ENCODE data around the gene CGA. TPM values are rescaled to one million over a fixed set of nuclear protein-coding genes. Genes with fewer than 3 reads are reported as not detected.
A peak's percentile ranks its signal among the peaks of the same experiment; 100 is the strongest.

Gene CGA
- polyA plus RNA-seq, 3 donors = 2.2 TPM; not detected in 2

GRCh38 chr6:87092435-87092834 lies 2.5 kb downstream of the CGA start:
- DNase-seq = no peak

GRCh38 chr6:87089135-87089534 lies 5.8 kb downstream of the CGA start:
- DNase-seq = no peak

GRCh38 chr6:87088076-87088475 lies 6.8 kb downstream of the CGA start:
- no peak for DNase-seq

- DNase-seq = no peak
These were observed 12.7 kb downstream of the CGA start for GRCh38 chr6:87082160-87082721.

GRCh38 chr6:87078983-87079616 lies 15.8 kb downstream of the CGA start:
- DNase-seq = peak; percentile 74

GRCh38 chr6:87075168-87075567 lies 19.7 kb downstream of the CGA start:
- DNase-seq = no peak

- DNase-seq = peak; percentile 8
These were observed 20.7 kb downstream of the CGA start for GRCh38 chr6:87074101-87074621.

GRCh38 chr6:87071683-87072082 lies 23.2 kb downstream of the CGA start:
- DNase-seq = no peak

- DNase-seq = no peak
These were observed 24.2 kb downstream of the CGA start for GRCh38 chr6:87070741-87071140.

- DNase-seq = no peak
These were observed 26.1 kb downstream of the CGA start for GRCh38 chr6:87068795-87069194.

- peak; percentile 57 for DNase-seq
These were observed 28.2 kb downstream of the CGA start for GRCh38 chr6:87066449-87067333.

- DNase-seq = no peak
These were observed 29.8 kb downstream of the CGA start for GRCh38 chr6:87065117-87065516.

GRCh38 chr6:87059943-87060342 lies 35.0 kb downstream of the CGA start:
- no peak for DNase-seq

- DNase-seq = no peak
These were observed 40.6 kb downstream of the CGA start for GRCh38 chr6:87054143-87054833.

- DNase-seq = no peak
These were observed 41.6 kb downstream of the CGA start for GRCh38 chr6:87053312-87053711.

GRCh38 chr6:87049779-87050178 lies 45.1 kb downstream of the CGA start:
- no peak for DNase-seq

GRCh38 chr6:87045521-87046075 lies 49.3 kb downstream of the CGA start:
- DNase-seq = no peak

GRCh38 chr6:87040729-87041128 lies 54.2 kb downstream of the CGA start:
- no peak for DNase-seq

Measured in renal pelvis (tissue), 4 donors.